WERI-Rb-1 (cell line): ENCODE data around the gene HMGN4.

Experiments
- DNase-seq: peaks from one replicate; pipeline ENCODE4 v3.0.0-alpha.2; 2020
- H3K27ac ChIP-seq: fragments of 250-450 bp; sonication (Bioruptor Pico); 2 replicates; pipeline ENCODE4 v1.5.1; 2020; ENCODE audit warnings: mild to moderate bottlenecking, moderate library complexity
- H3K27me3 ChIP-seq: fragments of 250-450 bp; sonication (Bioruptor Pico); 2 replicates; pipeline ENCODE4 v1.5.1; 2021; ENCODE audit warnings: mild to moderate bottlenecking, low read depth, moderate library complexity; ENCODE audit not compliant: insufficient read depth, severe bottlenecking
- H3K36me3 ChIP-seq: fragments of 250-450 bp; sonication (Bioruptor Pico); 2 replicates; pipeline ENCODE4 v1.5.1; 2020; ENCODE audit warnings: mild to moderate bottlenecking, moderate library complexity
- H3K4me3 ChIP-seq: 2 replicates; pipeline ENCODE4 v1.5.1; 2011; ENCODE audit warnings: low read depth, mild to moderate bottlenecking, control low read depth, low read length
- H3K9me3 ChIP-seq: fragments of 250-450 bp; sonication (Bioruptor Pico); 2 replicates; pipeline ENCODE4 v1.5.1; 2021; ENCODE audit warnings: mild to moderate bottlenecking, moderate library complexity; ENCODE audit not compliant: severe bottlenecking
- TF ChIP-seq, protein P1 (sequence below): IDR thresholded peaks from 2 replicates; pipeline ENCODE4 v1.5.1; 2011; ENCODE audit warnings: low read depth, mild to moderate bottlenecking, control low read depth, inconsistent platforms, low read length

HMGN4 gene

DNA sequence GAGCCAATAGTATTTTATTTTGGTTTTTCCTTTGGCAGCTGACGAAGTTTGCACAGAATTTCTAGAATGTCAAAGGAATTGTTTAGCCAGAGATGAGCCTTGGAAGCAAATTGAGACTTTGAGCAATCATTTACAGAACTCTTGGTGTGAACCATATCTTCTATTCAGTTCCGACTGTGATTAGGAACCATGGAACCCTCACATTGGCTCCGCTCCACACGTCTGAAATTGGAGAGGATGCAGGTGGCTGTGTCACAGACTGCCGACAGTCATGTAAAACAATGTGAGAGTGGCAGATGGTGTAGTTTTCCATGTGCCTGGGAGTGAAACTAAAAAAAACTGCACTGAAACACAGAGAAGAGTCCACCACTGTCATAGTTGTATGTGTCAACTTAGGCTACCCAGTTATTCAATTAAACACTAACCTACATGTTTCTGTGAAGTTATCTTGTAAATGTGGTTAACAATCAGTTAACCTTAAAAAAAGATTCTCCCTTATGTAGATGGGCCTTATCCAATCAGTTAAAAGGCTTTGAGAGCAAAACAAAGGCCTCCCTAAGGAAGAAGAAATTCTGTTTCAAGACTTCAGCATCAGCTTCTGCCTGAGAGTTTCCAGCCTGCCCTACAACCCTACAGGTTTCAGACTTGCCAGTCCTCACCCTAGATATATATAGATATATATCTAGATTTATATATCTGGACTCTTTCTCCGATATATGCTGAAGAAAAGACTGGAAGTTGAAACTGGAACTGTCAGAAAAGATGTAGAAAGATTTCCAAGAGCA lies 3.3 kb upstream of the HMGN4 start:
- DNase-seq = no peak
- TF ChIP-seq, protein P1, sequence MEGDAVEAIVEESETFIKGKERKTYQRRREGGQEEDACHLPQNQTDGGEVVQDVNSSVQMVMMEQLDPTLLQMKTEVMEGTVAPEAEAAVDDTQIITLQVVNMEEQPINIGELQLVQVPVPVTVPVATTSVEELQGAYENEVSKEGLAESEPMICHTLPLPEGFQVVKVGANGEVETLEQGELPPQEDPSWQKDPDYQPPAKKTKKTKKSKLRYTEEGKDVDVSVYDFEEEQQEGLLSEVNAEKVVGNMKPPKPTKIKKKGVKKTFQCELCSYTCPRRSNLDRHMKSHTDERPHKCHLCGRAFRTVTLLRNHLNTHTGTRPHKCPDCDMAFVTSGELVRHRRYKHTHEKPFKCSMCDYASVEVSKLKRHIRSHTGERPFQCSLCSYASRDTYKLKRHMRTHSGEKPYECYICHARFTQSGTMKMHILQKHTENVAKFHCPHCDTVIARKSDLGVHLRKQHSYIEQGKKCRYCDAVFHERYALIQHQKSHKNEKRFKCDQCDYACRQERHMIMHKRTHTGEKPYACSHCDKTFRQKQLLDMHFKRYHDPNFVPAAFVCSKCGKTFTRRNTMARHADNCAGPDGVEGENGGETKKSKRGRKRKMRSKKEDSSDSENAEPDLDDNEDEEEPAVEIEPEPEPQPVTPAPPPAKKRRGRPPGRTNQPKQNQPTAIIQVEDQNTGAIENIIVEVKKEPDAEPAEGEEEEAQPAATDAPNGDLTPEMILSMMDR = no peak

DNA sequence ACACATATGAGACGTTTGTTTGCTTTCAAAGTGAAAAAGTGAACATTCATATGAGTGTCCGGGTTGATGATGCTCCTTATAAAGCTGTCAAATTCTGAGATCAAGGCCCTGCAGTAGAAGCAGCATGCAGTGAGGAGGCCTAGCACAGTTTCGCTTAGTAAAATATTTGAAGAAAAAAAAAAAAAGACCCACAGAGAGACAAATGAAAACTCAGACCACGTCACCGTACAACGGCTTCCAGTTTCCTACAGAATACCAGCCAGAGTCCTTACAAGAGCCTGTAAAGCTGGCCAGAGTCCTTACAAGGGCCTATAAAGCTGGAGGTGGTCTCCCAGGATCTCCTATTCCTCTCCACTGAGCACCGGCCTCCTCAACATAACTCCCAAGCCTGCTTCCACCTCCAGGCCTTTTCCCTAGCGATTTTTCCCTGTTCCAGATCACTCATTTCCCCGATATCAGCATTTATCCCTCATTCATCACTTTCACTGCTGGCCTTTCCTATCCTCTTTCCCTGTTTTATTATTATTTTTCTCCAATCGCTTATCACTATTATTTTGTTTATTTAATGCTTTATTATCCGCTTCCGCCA lies 1.5 kb upstream of the HMGN4 start:
- H3K27ac ChIP-seq = peak overlapping the region; percentile 82
- DNase-seq = peak; percentile 54
- no peaks in the 10 kb centered on the region for H3K36me3 ChIP-seq
- no peaks in the 10 kb centered on the region for H3K27me3 ChIP-seq
- TF ChIP-seq, protein P1 = no peak
- H3K9me3 ChIP-seq = no peaks in the 10 kb centered on the region
- peak overlapping the region; percentile 96 for H3K4me3 ChIP-seq

More for the DNA sequence above, 3.3 kb upstream of the HMGN4 start:
- H3K36me3 ChIP-seq = no peaks in the 10 kb centered on the region
- no peak overlapping the region for H3K4me3 ChIP-seq
- no peaks in the 10 kb centered on the region for H3K9me3 ChIP-seq
- H3K27ac ChIP-seq = no peak overlapping the region
- H3K27me3 ChIP-seq = no peaks in the 10 kb centered on the region

DNA sequence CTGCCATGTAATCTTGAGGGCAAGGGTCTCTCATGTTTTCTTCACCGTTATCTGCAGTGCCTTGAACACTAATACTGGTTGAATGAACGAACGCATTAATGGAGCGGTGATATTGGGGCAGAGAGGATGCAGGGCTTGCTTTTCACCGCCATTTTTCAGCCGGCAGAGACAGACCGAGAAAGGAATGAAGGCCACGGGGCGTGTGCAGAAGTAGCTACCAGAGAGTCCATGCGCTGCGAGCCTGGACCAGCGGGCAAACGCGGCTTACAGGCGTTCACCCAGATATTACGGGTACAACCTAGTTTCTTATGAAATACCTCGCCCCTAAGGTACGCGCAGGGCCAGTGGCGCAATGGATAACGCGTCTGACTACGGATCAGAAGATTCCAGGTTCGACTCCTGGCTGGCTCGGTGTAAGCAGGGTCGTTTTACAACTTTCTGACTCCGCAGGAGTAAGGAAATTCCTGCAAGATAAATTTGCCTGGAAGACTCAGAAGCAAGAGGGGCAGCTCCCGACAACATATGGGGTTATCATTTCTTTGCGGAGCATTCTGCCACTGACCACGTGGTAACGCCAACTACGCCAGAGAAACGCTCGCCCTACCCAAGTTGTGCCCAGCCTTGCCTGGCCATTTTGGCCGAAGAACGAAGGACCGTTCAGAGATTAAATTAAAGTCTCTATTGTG lies 863 bp upstream of the HMGN4 start:
- Histone ChIP-seq H3K27me3 (no peaks in the 10 kb centered on the region), H3K4me3 (peak overlapping the region; percentile 96), H3K9me3 (no peaks in the 10 kb centered on the region), H3K36me3 (peaks cover under 1% of the 10 kb centered on the region; the same call in 1 of the 2 replicates), H3K27ac (peak overlapping the region; percentile 82)
- TF ChIP-seq, protein P1 = no peak
- DNase-seq = peak; percentile 96

DNA sequence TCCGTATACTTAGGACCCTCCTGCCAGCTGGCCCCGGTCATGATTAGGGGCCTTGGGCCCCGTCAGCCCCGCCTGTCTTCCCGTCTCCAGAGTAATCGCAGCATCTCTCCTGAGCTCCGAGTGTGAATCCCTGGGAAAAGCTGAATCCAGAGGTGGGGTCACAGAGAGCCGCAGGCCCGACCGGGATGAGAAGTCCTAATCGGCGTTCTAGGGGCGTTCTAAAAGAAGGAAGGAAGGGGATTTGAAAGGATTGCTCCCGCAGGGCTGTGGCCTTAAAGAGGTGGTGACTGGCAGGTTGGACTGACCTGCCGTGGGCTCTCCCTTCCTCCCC lies 371 bp downstream of the HMGN4 start:
- peaks cover 5% of the 10 kb centered on the region; the same call in 1 of the 2 replicates for H3K36me3 ChIP-seq
- TF ChIP-seq, protein P1 = no peak
- peak overlapping the region; percentile 96 for H3K4me3 ChIP-seq
- peak overlapping the region; percentile 82 for H3K27ac ChIP-seq
- DNase-seq = peak; percentile 67
- no peaks in the 10 kb centered on the region for H3K9me3 ChIP-seq
- H3K27me3 ChIP-seq = no peaks in the 10 kb centered on the region

DNA sequence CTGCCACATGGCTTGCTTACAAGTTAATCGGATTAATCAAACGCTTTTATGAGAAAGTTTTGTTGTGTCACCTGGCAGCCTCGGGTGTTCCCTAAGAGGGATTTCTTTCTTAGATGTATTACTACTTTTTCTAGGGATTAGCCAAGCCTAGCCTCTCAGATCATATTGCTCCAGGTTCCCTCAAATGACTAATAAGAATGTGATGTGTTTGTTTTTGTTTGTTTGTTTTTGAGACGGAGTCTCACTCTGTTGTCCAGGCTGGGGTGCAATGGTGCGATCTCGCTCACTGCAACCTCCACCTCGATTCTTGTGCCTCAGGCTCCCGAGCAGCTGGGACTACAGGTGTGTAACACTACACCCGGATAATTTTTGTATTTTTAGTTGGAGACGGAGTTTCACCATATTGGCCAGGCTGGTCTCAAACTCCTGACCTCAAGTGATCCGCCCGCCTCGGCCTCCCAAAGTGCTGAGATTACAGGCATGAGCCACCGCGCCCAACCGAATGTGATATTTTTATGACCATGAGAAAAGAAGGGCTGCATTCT lies 977 bp downstream of the HMGN4 start:
- Histone ChIP-seq H3K36me3 (peaks cover 5% of the 10 kb centered on the region; the same call in 1 of the 2 replicates), H3K27ac (peak overlapping the region; percentile 82), H3K27me3 (no peaks in the 10 kb centered on the region), H3K4me3 (peak overlapping the region; percentile 96), H3K9me3 (no peaks in the 10 kb centered on the region)
- TF ChIP-seq, protein P1 = no peak
- peak; percentile 73 for DNase-seq
